HG02678 (cell line): Measurements from ENCODE around the gene OR13J1.
"Not testable (repeated sequence)": the region's sequence is repeated elsewhere in the genome, so short reads cannot be mapped to it uniquely, and the experiment has no call there.

Source experiments
- ATAC-seq: cut with Tn5 transposase; IDR thresholded peaks from one replicate; pipeline ENCODE4 v1.9.1; 2021; ENCODE audit warnings: mild to moderate bottlenecking, moderate library complexity; ENCODE audit not compliant: unreplicated experiment

The OR13J1 gene

GRCh38 chr9:35870351-35870923, at the start of gene OR13J1:
TSS of gene OR13J1 (minus strand) at chr9:35870401. CDS start at chr9:35870401, 0 bp downstream.
- no peak for ATAC-seq

GRCh38 chr9:35919212-35920008, 49.2 kb upstream of the OR13J1 start:
- no peak for ATAC-seq

- ATAC-seq: no peak
Observed at GRCh38 chr9:35918780-35919179, 48.6 kb upstream of the OR13J1 start.

- no peak for ATAC-seq
Observed at GRCh38 chr9:35917261-35917660, 47.1 kb upstream of the OR13J1 start.

DNA sequence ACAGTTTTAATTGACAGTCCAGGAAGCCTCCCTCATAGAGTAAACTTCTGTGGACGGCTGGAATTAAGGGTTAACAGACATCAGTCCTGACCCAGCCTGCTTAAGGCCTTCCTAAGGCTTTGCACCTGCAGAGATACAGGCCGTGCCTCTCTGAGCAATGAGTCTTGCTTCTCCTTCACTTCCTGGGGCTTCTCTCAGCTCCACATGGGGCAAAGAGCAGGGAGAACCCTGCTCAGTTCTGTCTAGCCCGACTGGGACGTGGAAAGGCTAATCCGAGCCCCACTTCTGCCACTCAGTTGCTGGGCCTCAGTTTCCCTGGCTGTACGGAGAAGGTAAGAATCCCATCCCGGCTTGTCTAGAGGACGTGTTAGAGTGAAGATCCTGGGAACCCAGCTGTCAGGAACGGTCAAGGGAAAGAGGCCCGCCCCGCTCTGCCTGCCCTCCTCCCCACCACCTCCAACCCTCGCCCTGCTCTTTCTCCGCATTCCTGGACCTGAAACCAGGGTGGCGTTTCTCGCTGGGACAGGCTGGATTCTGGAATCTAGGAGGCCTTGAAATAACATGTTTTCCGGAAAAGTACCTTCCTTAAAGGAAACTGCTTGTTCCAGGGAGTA, 45.6 kb upstream of the OR13J1 start:
- no peak for ATAC-seq

GRCh38 chr9:35914301-35914807, 44.2 kb upstream of the OR13J1 start:
- no peak for ATAC-seq

DNA sequence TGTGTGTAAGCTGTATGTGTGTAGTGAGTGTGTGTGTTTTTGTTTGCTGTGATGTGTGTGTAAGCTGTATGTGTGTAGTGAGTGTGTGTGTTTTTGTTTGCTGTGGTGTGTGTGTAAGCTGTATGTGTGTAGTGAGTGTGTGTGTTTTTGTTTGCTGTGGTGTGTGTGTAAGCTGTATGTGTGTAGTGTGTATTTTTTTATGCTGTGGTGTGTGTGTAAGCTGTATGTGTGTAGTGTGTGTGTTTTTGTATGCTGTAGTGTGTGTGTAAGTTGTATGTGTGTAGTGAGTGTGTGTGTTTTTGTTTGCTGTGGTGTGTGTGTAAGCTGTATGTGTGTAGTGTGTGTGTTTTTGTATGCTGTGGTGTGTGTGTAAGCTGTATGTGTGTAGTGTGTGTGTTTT, 43.2 kb upstream of the OR13J1 start:
- ATAC-seq: not testable (repeated sequence)

- no peak for ATAC-seq
Observed at GRCh38 chr9:35912791-35913400, 42.7 kb upstream of the OR13J1 start.

DNA sequence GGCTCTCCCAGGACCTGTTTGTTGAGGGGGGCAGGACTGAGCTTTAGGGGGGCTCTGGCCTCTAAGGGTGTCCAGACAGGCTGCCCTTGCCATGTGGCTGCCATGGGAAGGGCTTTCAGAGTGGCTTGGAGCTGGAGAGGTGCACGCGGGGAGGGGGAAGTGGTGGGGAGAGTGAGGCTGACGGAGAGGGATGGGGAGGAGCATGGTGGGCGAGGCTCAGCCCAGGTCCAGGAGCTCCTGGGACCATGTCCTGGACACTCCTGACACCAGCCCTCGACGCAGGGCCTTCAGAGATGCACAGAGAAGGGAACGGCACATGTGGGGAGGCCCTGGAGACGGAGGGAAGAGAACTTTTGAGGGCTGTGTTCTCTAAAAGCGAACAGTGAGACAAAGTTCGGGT, 41.5 kb upstream of the OR13J1 start:
- ATAC-seq: no peak

DNA sequence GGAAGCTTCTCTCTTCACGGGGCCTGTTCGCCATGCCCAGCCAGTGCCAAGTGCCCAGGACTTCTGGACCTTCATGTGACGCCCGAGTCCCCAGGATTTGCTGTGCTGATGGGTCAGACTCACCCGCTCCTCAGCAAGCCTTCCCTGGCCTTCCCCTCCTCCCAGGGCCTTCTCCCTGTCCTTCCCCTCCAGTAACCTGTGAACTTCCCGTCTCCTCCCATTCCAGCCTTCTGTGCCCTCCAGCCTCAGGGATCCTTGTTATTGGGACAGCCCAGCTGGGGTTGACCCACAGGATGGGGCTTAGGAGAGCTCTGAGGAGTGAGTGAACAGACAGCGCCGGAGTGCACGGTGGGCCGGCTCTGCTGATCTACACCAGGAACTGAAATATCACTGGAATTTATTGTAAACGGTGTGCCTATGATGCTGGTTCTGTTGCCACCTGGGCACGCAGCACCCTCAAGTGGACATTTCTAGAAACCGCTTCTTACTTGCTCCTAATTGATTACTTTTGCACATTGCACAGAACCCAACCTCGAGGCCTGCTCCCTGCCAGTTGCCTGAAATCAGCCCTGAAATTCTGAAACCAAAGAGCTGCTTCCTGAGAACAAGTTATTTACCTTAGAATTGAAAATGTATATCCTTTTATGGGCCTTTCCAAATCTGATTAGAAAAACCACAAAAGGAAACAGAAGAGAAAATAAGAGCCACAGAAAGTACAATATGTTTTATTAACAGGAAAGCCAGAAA, 40.6 kb upstream of the OR13J1 start:
- ATAC-seq: no peak

- no peak for ATAC-seq
Observed at GRCh38 chr9:35909687-35910612, 39.7 kb upstream of the OR13J1 start.

DNA sequence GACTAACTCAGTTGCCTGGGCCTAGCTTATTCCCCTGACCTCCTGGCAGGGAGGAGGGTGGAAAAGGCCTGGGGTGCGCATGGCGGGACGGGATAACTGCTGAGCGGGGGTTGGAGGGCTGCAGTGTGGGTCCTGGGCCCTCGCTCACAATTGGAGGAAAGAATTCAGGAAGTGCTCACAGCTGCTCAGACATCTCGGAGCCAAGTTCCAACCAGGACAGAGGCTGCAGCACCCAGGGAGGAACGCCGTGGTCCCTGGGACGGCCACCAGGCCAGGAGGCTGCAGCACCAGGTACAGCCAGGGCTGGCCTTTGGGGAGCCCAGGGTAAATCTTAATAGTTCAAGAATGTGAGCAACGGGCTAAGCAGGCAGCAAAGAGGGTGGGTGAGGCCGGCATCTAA, 39.1 kb upstream of the OR13J1 start, which contains the start of gene SPAAR:
TSS of gene SPAAR (plus strand) at position 217 of the 400 bp plus-strand sequence. CDS start 974 bp downstream, outside the sequence.
- no peak for ATAC-seq

- ATAC-seq: no peak
Observed at GRCh38 chr9:35908504-35909125, 38.4 kb upstream of the OR13J1 start.

GRCh38 chr9:35907711-35908503, 37.7 kb upstream of the OR13J1 start:
- ATAC-seq: no peak

GRCh38 chr9:35906923-35907699, 36.9 kb upstream of the OR13J1 start:
- ATAC-seq: no peak

DNA sequence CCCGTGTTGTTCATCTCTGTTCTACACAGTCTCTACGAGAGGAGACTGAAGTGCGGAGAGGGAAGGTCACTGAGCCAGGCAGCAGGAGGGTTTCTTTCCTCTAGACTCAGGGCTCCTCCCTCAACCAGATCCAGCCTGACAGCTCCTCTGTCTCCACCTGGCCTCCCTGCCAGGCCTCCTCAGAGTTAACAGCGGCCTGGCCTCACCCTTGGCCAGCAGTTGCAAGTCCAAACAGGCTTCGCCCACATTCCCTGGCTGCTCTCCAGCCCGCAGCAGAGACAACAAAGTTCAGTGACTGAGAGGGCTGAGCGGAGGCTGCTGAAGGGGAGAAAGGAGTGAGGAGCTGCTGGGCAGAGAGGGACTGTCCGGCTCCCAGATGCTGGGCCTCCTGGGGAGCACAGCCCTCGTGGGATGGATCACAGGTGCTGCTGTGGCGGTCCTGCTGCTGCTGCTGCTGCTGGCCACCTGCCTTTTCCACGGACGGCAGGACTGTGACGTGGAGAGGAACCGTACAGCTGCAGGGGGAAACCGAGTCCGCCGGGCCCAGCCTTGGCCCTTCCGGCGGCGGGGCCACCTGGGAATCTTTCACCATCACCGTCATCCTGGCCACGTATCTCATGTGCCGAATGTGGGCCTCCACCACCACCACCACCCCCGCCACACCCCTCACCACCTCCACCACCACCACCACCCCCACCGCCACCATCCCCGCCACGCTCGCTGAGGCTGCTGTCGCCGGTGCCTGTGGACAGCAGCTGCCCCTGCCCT, 35.9 kb upstream of the OR13J1 start, which contains the start of gene HRCT1:
TSS of gene HRCT1 (plus strand) at position 291 of the 768 bp plus-strand sequence. CDS start at position 377, 86 bp downstream.
- no peak for ATAC-seq
